Measurements from ENCODE around the gene FCHSD2.

- TF ChIP-seq CTCF (conservative IDR thresholded peaks at IDR 0.05; ENCODE audit: low read depth, low read length): no peak
- no peak for TF ChIP-seq EZH2 (IDR thresholded peaks at IDR 0.05; ENCODE audit: low read length, unreplicated experiment)
- TF ChIP-seq EZH2phosphoT487 (IDR thresholded peaks at IDR 0.05; ENCODE audit: borderline replicate concordance, low read length): no peak
Measured at GRCh38 chr11:72920001-72920400, 222.1 kb downstream of the FCHSD2 start.
